ENCODE results near the gene WDR44.

The WDR44 gene

GRCh38 chrX:118420462-118420861 is 74.6 kb downstream of the WDR44 start:
- TF ChIP-seq CTCF (IDR thresholded peaks at IDR 0.05; ENCODE audit: extremely low read depth, insufficient read depth, missing control alignments) = no peak
- no peak for DNase-seq (ENCODE audit: low spot score)
- in situ Hi-C loops (cut with MboI; ENCODE audit: low pct_unique_long_range_greater_than_20kb, low sequenced_read_pairs, unreplicated experiment) = no loop called here

- peak; percentile 17 for DNase-seq (ENCODE audit: low spot score)
- TF ChIP-seq CTCF (IDR thresholded peaks at IDR 0.05; ENCODE audit: extremely low read depth, insufficient read depth, missing control alignments) = no peak
- in situ Hi-C loops (cut with MboI; ENCODE audit: low pct_unique_long_range_greater_than_20kb, low sequenced_read_pairs, unreplicated experiment) = no loop called here
Measured at GRCh38 chrX:118423558-118423957, 77.7 kb downstream of the WDR44 start.

GRCh38 chrX:118432799-118433198 is 86.9 kb downstream of the WDR44 start:
- in situ Hi-C loops (cut with MboI; ENCODE audit: low pct_unique_long_range_greater_than_20kb, low sequenced_read_pairs, unreplicated experiment) = no loop called here
- TF ChIP-seq CTCF (IDR thresholded peaks at IDR 0.05; ENCODE audit: extremely low read depth, insufficient read depth, missing control alignments) = no peak
- DNase-seq (ENCODE audit: low spot score) = no peak

- TF ChIP-seq CTCF (IDR thresholded peaks at IDR 0.05; ENCODE audit: extremely low read depth, insufficient read depth, missing control alignments) = no peak
- DNase-seq (ENCODE audit: low spot score) = no peak
- in situ Hi-C loops (cut with MboI; ENCODE audit: low pct_unique_long_range_greater_than_20kb, low sequenced_read_pairs, unreplicated experiment) = no loop called here
Measured at GRCh38 chrX:118437283-118437682, 91.4 kb downstream of the WDR44 start.

- TF ChIP-seq CTCF (IDR thresholded peaks at IDR 0.05; ENCODE audit: extremely low read depth, insufficient read depth, missing control alignments) = no peak
- in situ Hi-C loops (cut with MboI; ENCODE audit: low pct_unique_long_range_greater_than_20kb, low sequenced_read_pairs, unreplicated experiment) = no loop called here
- DNase-seq (ENCODE audit: low spot score) = no peak
Measured at GRCh38 chrX:118448273-118448783, 102.4 kb downstream of the WDR44 start.

GRCh38 chrX:118455013-118455412 is 109.1 kb downstream of the WDR44 start:
- TF ChIP-seq CTCF (IDR thresholded peaks at IDR 0.05; ENCODE audit: extremely low read depth, insufficient read depth, missing control alignments) = no peak
- DNase-seq (ENCODE audit: low spot score) = no peak
- in situ Hi-C loops (cut with MboI; ENCODE audit: low pct_unique_long_range_greater_than_20kb, low sequenced_read_pairs, unreplicated experiment) = loop anchor here (25.0 kb wide), 1 partner anchor 357 kb away; the partner anchor contains the start of gene ZCCHC12

All from GM13977 (cell line).